SH-SY5Y (cell line): ENCODE results near the gene SURF4.

Experiments
- GATA2 ChIP-seq: IDR thresholded peaks from 2 replicates; pipeline ENCODE4 v1.6.1; 2011; ENCODE audit warnings: mild to moderate bottlenecking, low read depth, low read length
- GATA3 ChIP-seq: IDR thresholded peaks from 2 replicates; pipeline ENCODE4 v1.6.1; 2011; ENCODE audit warnings: low read depth, mild to moderate bottlenecking, low read length, moderate library complexity

GRCh38 chr9:133372144-133372543 lies 3.7 kb downstream of the SURF4 start:
- TF ChIP-seq GATA3: no peak
- TF ChIP-seq GATA2: no peak
